Erythroblast (primary cell): ENCODE measurements around the gene CNIH2.
"Not testable (repeated sequence)": the region's sequence is repeated elsewhere in the genome, so short reads cannot be mapped to it uniquely, and the experiment has no call there.

Experiments
- GATA1 ChIP-seq: IDR thresholded peaks from 2 replicates; pipeline ENCODE4 v1.6.1; 2011; ENCODE audit warnings: low read depth, mild to moderate bottlenecking, control low read depth, low read length, moderate library complexity
- POLR2A ChIP-seq: IDR thresholded peaks from 2 replicates; pipeline ENCODE4 v1.6.1; 2011; ENCODE audit warnings: mild to moderate bottlenecking, low read length

DNA sequence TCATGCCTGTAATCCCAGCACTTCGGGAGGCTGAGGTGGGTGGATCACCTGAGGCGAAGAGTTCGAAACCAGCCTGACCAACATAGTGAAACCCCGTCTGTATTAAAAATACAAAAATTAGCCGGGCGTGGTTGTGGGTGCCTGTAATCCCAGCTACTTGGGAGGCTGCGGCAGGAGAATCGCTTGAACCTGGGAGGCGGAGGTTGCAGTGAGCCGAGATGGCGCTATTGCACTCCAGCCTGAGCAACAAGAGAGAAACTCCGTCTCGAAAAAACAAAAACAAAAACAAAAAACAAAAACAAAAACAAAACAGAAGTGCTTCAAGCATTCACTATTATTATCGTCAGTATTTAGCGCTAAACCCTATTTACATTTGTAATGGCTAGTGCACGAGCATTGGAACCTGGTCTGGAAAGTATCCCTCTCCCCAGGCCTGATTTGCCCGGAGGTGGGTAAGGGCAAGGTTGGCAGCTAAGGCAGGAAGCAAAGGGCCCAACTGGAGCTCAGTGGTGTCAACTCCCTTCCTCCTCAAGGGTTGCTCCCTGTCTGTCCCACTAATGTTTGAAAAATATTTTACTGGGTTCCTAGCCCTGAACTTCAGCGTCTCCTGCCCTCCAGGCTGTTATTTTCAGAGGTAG is 32.9 kb downstream of the CNIH2 start:
- TF ChIP-seq POLR2A, GATA1: not testable (repeated sequence)
